H1 (cell line): ENCODE data around the gene LIPM. TPM values are rescaled to one million over a fixed set of nuclear protein-coding genes. Genes with fewer than 3 reads are reported as not detected.

Source experiments
- CTCF ChIA-PET: fragments of 300-600 bp; sonication (Branson Sonifier 250); formaldehyde crosslinking; loops from one replicate; lab custom pipeline; 2021; ENCODE audit not compliant: partially characterized antibody; lab: Charles Lee
- POLR2A ChIA-PET: fragments of 300-600 bp; sonication (Branson Sonifier 250); formaldehyde crosslinking; loops from one replicate; lab custom pipeline; 2021; ENCODE audit warnings: inconsistent platforms; ENCODE audit not compliant: partially characterized antibody; lab: Charles Lee
- DNase-seq, 2 experiments: peaks; one replicate each; pipeline versions ENCODE4 v3.0.0 to v3.0.0-alpha.2; 2010 to 2022; ENCODE audit warnings: low spot score in 2 of 2, low read depth in 1 of 2, mixed read lengths in 1 of 2
- FAIRE-seq: peaks from 2 replicates; lab custom pipeline; 2011; peaks lifted over from hg19 to GRCh38; lab: Jason Lieb, UNC
- H2AFZ ChIP-seq: 2 replicates; pipeline ENCODE4 v1.8.1; 2012; ENCODE audit warnings: low read length, inconsistent platforms
- H2AK5ac ChIP-seq: 2 replicates; pipeline ENCODE4 v1.6.1; 2013; ENCODE audit warnings: low read depth, low read length
- H2BK120ac ChIP-seq: replicated peaks from 2 replicates; pipeline ENCODE3; 2013; ENCODE audit warnings: low read depth, low read length, inconsistent platforms
- H2BK12ac ChIP-seq: 2 replicates; pipeline ENCODE4 v1.6.1; 2013; ENCODE audit warnings: low read depth, low read length
- H2BK15ac ChIP-seq: 2 replicates; pipeline ENCODE4 v1.6.1; 2013; ENCODE audit warnings: low read length
- H2BK20ac ChIP-seq: 2 replicates; pipeline ENCODE4 v1.6.1; 2013; ENCODE audit warnings: low read length
- H2BK5ac ChIP-seq: 2 replicates; pipeline ENCODE4 v1.6.1; 2013; ENCODE audit warnings: low read depth, low read length
- H3K14ac ChIP-seq: 2 replicates; pipeline ENCODE4 v1.6.1; 2013; ENCODE audit warnings: inconsistent platforms; ENCODE audit not compliant: insufficient read length
- H3K18ac ChIP-seq: 2 replicates; pipeline ENCODE4 v1.6.1; 2013; ENCODE audit warnings: low read length; ENCODE audit errors: extremely low read depth
- H3K23ac ChIP-seq: 2 replicates; pipeline ENCODE4 v1.6.1; 2013; ENCODE audit warnings: inconsistent platforms; ENCODE audit not compliant: insufficient read length
- H3K23me2 ChIP-seq: 2 replicates; pipeline ENCODE4 v1.6.1; 2013; ENCODE audit warnings: low read depth, low read length
- H3K27ac ChIP-seq: 2 replicates; pipeline ENCODE4 v1.6.1; 2011; ENCODE audit warnings: low read depth, low read length, inconsistent platforms
- H3K27me3 ChIP-seq, 4 experiments: replicated peaks in 1 of 4; 1 replicate in 1 of 4; 2 replicates in 3 of 4; pipeline versions ENCODE4 v1.6.1 to v1.8.1; 2011 to 2013; ENCODE audit warnings: low read length in 3 of 4, mild to moderate bottlenecking in 3 of 4, inconsistent platforms in 2 of 4, mixed read lengths in 2 of 4, moderate library complexity in 1 of 4; ENCODE audit not compliant: control insufficient read depth in 3 of 4, insufficient read depth in 3 of 4; ENCODE audit errors: extremely low read depth in 1 of 4
- H3K36me3 ChIP-seq, 4 experiments: 2 replicates each; pipeline versions ENCODE4 v1.6.1 to v1.8.1; 2011 to 2013; ENCODE audit warnings: mild to moderate bottlenecking in 4 of 4, low read length in 3 of 4, moderate library complexity in 2 of 4, control low read depth in 1 of 4, inconsistent platforms in 1 of 4; ENCODE audit not compliant: insufficient read depth in 4 of 4, control insufficient read depth in 2 of 4
- H3K4ac ChIP-seq: replicated peaks from 2 replicates; pipeline ENCODE3; 2013; ENCODE audit warnings: low read length, low read depth, mixed read lengths, inconsistent platforms; ENCODE audit not compliant: insufficient read length
- H3K4me1 ChIP-seq, 4 experiments: replicated peaks in 1 of 4; 1 replicate in 1 of 4; 2 replicates in 3 of 4; pipeline versions ENCODE4 v1.6.1 to v1.8.1; 2011 to 2013; ENCODE audit warnings: low read length in 3 of 4, inconsistent platforms in 2 of 4, mixed read lengths in 1 of 4; ENCODE audit not compliant: insufficient read depth in 4 of 4, control insufficient read depth in 3 of 4
- H3K4me2 ChIP-seq, 2 experiments: 2 replicates each; pipeline versions ENCODE4 v1.6.1 to v1.8.1; 2011 to 2013; ENCODE audit warnings: low read depth in 2 of 2, low read length in 2 of 2, control low read depth in 1 of 2, inconsistent platforms in 1 of 2, mild to moderate bottlenecking in 1 of 2; ENCODE audit not compliant: insufficient read depth in 1 of 2
- H3K4me3 ChIP-seq, 4 experiments: fragments of 200-600, 300-600 bp in 1 of 4; sonication (generic), shearing (Covaris generic), sonication (Bioruptor Twin) in 1 of 4; 2 replicates each; pipeline versions ENCODE4 v1.5.1 to v1.8.1; 2011 to 2016; ENCODE audit warnings: low read length in 4 of 4, low read depth in 3 of 4, control low read depth in 2 of 4, inconsistent platforms in 2 of 4, mild to moderate bottlenecking in 2 of 4, mixed read lengths in 1 of 4, moderate library complexity in 1 of 4; ENCODE audit not compliant: insufficient read depth in 2 of 4; ENCODE audit errors: extremely low read depth in 1 of 4
- H3K56ac ChIP-seq: replicated peaks from 2 replicates; pipeline ENCODE3; 2013; ENCODE audit warnings: low read depth, mild to moderate bottlenecking, mixed read lengths, low read length, inconsistent platforms; ENCODE audit not compliant: insufficient read length
- H3K79me1 ChIP-seq: 2 replicates; pipeline ENCODE4 v1.6.1; 2013; ENCODE audit warnings: low read depth, low read length, control low read depth
- H3K79me2 ChIP-seq, 2 experiments: 2 replicates each; pipeline versions ENCODE4 v1.6.1 to v1.8.1; 2012 to 2013; ENCODE audit warnings: low read length in 2 of 2, mild to moderate bottlenecking in 2 of 2, inconsistent platforms in 1 of 2; ENCODE audit not compliant: insufficient read depth in 2 of 2, control insufficient read depth in 1 of 2
- H3K9ac ChIP-seq, 4 experiments: replicated peaks in 1 of 4; 1 replicate in 1 of 4; 2 replicates in 3 of 4; pipeline versions ENCODE4 v1.6.1 to v1.8.1; 2011 to 2013; ENCODE audit warnings: low read depth in 3 of 4, low read length in 3 of 4, control low read depth in 2 of 4, mild to moderate bottlenecking in 2 of 4, moderate library complexity in 2 of 4, inconsistent platforms in 1 of 4; ENCODE audit errors: extremely low read depth in 1 of 4
- H3K9me3 ChIP-seq, 2 experiments: 2 replicates each; pipeline versions ENCODE4 v1.6.1 to v1.8.1; 2012 to 2013; ENCODE audit warnings: mild to moderate bottlenecking in 2 of 2, moderate library complexity in 2 of 2, control low read depth in 1 of 2, inconsistent platforms in 1 of 2, low read depth in 1 of 2, low read length in 1 of 2, mixed read lengths in 1 of 2; ENCODE audit not compliant: insufficient read depth in 2 of 2
- H4K20me1 ChIP-seq, 2 experiments: replicated peaks in 1 of 2; 2 replicates each; pipeline versions ENCODE3 to v1.8.1; 2011 to 2013; ENCODE audit warnings: inconsistent platforms in 2 of 2, low read length in 2 of 2, mild to moderate bottlenecking in 1 of 2; ENCODE audit not compliant: insufficient read depth in 2 of 2, control insufficient read depth in 1 of 2
- H4K5ac ChIP-seq: 2 replicates; pipeline ENCODE4 v1.6.1; 2013; ENCODE audit warnings: low read length, low read depth, mixed read lengths, inconsistent platforms; ENCODE audit not compliant: insufficient read length
- H4K8ac ChIP-seq: 2 replicates; pipeline ENCODE4 v1.8.0; 2013; ENCODE audit warnings: mild to moderate bottlenecking, moderate library complexity, low read length, inconsistent platforms; ENCODE audit not compliant: insufficient read depth; ENCODE audit errors: extremely low read depth
- H4K91ac ChIP-seq: replicated peaks from 2 replicates; pipeline ENCODE3; 2013; ENCODE audit warnings: low read length, mixed read lengths, inconsistent platforms; ENCODE audit not compliant: insufficient read length
- BCL11A ChIP-seq, 2 experiments: IDR thresholded peaks; one replicate each; pipeline ENCODE4 v1.6.1; 2011; ENCODE audit warnings: low read depth in 2 of 2, low read length in 2 of 2, mild to moderate bottlenecking in 2 of 2
- CBX8 ChIP-seq: fragments of 300-800, 300-1000 bp; sonication (generic); IDR thresholded peaks from 2 replicates; pipeline ENCODE4 v1.7.1; 2016; ENCODE audit warnings: low read depth, low read length, borderline replicate concordance
- MAFK ChIP-seq: IDR thresholded peaks from 2 replicates; pipeline ENCODE4 v1.6.1; 2012; ENCODE audit warnings: low read depth, mild to moderate bottlenecking, improper control_type of control experiment, low read length
- POLR2A ChIP-seq, 2 experiments: IDR thresholded peaks; 1 replicate in 1 of 2; 2 replicates in 1 of 2; pipeline ENCODE4 v1.6.1; 2011; ENCODE audit warnings: low read depth in 2 of 2, low read length in 2 of 2, mild to moderate bottlenecking in 2 of 2; ENCODE audit errors: control extremely low read depth in 1 of 2
- RAD21 ChIP-seq, 2 experiments: IDR thresholded peaks in 1 of 2; conservative IDR thresholded peaks in 1 of 2; 2 replicates each; pipeline ENCODE4 v1.6.1; 2011; ENCODE audit warnings: low read depth in 2 of 2, low read length in 2 of 2, improper control_type of control experiment in 1 of 2, inconsistent platforms in 1 of 2, mild to moderate bottlenecking in 1 of 2, moderate library complexity in 1 of 2
- SAP30 ChIP-seq: fragments of 300-600 bp; sonication (generic); IDR thresholded peaks from 2 replicates; pipeline ENCODE4 v1.7.1; 2012; ENCODE audit warnings: low read length, moderate library complexity, mild to moderate bottlenecking, inconsistent platforms; ENCODE audit not compliant: insufficient read depth, insufficient replicate concordance
- SIX5 ChIP-seq: IDR thresholded peaks from 2 replicates; pipeline ENCODE4 v1.6.1; 2011; ENCODE audit warnings: mild to moderate bottlenecking, low read depth, low read length
- TCF12 ChIP-seq: IDR thresholded peaks from 2 replicates; pipeline ENCODE4 v1.6.1; 2011; ENCODE audit warnings: low read depth, mild to moderate bottlenecking, low read length
- TEAD4 ChIP-seq: IDR thresholded peaks from 2 replicates; pipeline ENCODE4 v1.6.1; 2012; ENCODE audit warnings: low read depth, low read length, inconsistent platforms, mixed read lengths
- WGBS, 2 experiments: shearing (Covaris generic) in 1 of 2; methylation state at CpG; one replicate each; pipeline versions ENCODE4 v1.1.6 to v1.1.7; 2013 to 2015; ENCODE audit warnings: low lambda C conversion rate in 2 of 2, mixed read lengths in 2 of 2, inconsistent platforms in 1 of 2, low coverage in 1 of 2, missing lambda C conversion rate in 1 of 2; ENCODE audit not compliant: insufficient replicate concordance in 2 of 2, insufficient coverage in 1 of 2, insufficient read length in 1 of 2; ENCODE audit errors: extremely low coverage in 1 of 2, missing lambda C conversion rate in 1 of 2; 5-methylcytosine and 5-hydroxymethylcytosine counted together
- polyA plus RNA-seq, 7 experiments: library from polyadenylated mRNA; depleted of rRNA in 3 of 7; stranded (reverse) in 5 of 7; unstranded in 2 of 7; fragments of >200 nt in 5 of 7; fragments of 200-250 nt in 2 of 7; gene quantifications; 1 replicate in 5 of 7; 2 replicates in 1 of 7; 4 replicates in 1 of 7; pipeline versions ENCODE4 v1.2.1 to v1.2.3, GENCODE V29; 2011 to 2013; ENCODE audit warnings: missing spikeins in 2 of 7, mixed read lengths in 2 of 7
- total RNA-seq: library from RNA; stranded (reverse); fragmentation: NEBNext Ultra II Directional; extraction: Animal tissue kit (Norgen Biotek cat#: 25700); gene quantifications from 2 replicates; pipeline ENCODE4 v1.2.1, GENCODE V29; 2021
- TF ChIP-seq, protein P1 (sequence below), 3 experiments: IDR thresholded peaks; 1 replicate in 2 of 3; 2 replicates in 1 of 3; pipeline versions ENCODE4 v1.5.1 to v1.6.1; 2011; ENCODE audit warnings: low read length in 3 of 3, mild to moderate bottlenecking in 3 of 3, inconsistent platforms in 2 of 3, low read depth in 1 of 3, moderate library complexity in 1 of 3; ENCODE audit not compliant: insufficient read depth in 1 of 3; ENCODE audit errors: control extremely low read depth in 1 of 3

The LIPM gene
- total and polyA plus RNA-seq, 2 of the 8 experiments (the other 6 are each of a cell fraction or from before 2014, with no cell fraction given) = not detected

- no peak overlapping the region for H3K4me2 ChIP-seq
- H2AK5ac ChIP-seq = no peak overlapping the region
- H3K79me2 ChIP-seq = no peaks in the 10 kb centered on the region
- TF ChIP-seq SIX5 (no peak), RAD21 (IDR thresholded peaks at IDR 0.05 in 1 of 2, conservative IDR thresholded peaks at IDR 0.05 in 1 of 2; ENCODE audit: low read depth in 2 of 2, low read length in 2 of 2) (peak; percentile 66 to 69), MAFK (no peak), BCL11A (IDR thresholded peaks at IDR 0.05; ENCODE audit: low read depth in 2 of 2, low read length in 2 of 2) (no peak), POLR2A (IDR thresholded peaks at IDR 0.05; ENCODE audit: control extremely low read depth in 1 of 2, low read depth in 2 of 2, low read length in 2 of 2) (no peak), TCF12 (0 out of 2 replicates have a peak, but pooled peaks have one; percentile 14), TEAD4 (peak; percentile 50; the same call in 1 of the 2 replicates), CBX8 (no peak), SAP30 (no peak)
- TF ChIP-seq, protein P1, sequence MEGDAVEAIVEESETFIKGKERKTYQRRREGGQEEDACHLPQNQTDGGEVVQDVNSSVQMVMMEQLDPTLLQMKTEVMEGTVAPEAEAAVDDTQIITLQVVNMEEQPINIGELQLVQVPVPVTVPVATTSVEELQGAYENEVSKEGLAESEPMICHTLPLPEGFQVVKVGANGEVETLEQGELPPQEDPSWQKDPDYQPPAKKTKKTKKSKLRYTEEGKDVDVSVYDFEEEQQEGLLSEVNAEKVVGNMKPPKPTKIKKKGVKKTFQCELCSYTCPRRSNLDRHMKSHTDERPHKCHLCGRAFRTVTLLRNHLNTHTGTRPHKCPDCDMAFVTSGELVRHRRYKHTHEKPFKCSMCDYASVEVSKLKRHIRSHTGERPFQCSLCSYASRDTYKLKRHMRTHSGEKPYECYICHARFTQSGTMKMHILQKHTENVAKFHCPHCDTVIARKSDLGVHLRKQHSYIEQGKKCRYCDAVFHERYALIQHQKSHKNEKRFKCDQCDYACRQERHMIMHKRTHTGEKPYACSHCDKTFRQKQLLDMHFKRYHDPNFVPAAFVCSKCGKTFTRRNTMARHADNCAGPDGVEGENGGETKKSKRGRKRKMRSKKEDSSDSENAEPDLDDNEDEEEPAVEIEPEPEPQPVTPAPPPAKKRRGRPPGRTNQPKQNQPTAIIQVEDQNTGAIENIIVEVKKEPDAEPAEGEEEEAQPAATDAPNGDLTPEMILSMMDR (IDR thresholded peaks at IDR 0.05; ENCODE audit: control extremely low read depth in 1 of 3, insufficient read depth in 1 of 3, low read depth in 1 of 3, low read length in 3 of 3) = peak; percentile 31 to 73 (median 71)
- no peaks in the 10 kb centered on the region for H3K27me3 ChIP-seq
- CTCF ChIA-PET = interaction anchor here (0.5 to 5.4 kb wide), 44 partner anchors 8 to 1950 kb away, joined by 3 to 57 read pairs (median 4); partner anchors contain the start of genes CH25H, LIPM, LIPN and RNLS
- H3K27ac ChIP-seq = no peak overlapping the region
- no peaks in the 10 kb centered on the region for H4K20me1 ChIP-seq
- H3K9ac ChIP-seq = no peak overlapping the region
- H3K9me3 ChIP-seq = no peaks in the 10 kb centered on the region
- no peak overlapping the region for H2BK20ac ChIP-seq
- H3K56ac ChIP-seq = no peak overlapping the region
- no peak overlapping the region for H3K4me3 ChIP-seq
- H2BK120ac ChIP-seq = no peak overlapping the region
- no peak overlapping the region for H3K4ac ChIP-seq
- no peak overlapping the region for H2BK12ac ChIP-seq
- no peak overlapping the region for H2AFZ ChIP-seq
- H2BK5ac ChIP-seq = no peak overlapping the region
- H3K23ac ChIP-seq = no peak overlapping the region
- DNase-seq (no peak), FAIRE-seq (peak; percentile 85)
- H2BK15ac ChIP-seq = no peak overlapping the region
- no peak overlapping the region for H4K91ac ChIP-seq
- H3K23me2 ChIP-seq = no peaks in the 10 kb centered on the region
- POLR2A ChIA-PET = no interaction called here
- H3K4me1 ChIP-seq = no peaks in the 10 kb centered on the region
- no peak overlapping the region for H3K18ac ChIP-seq
- no peaks in the 10 kb centered on the region for H3K79me1 ChIP-seq
- no peaks in the 10 kb centered on the region for H3K36me3 ChIP-seq
- H3K14ac ChIP-seq = no peak overlapping the region
- H4K5ac ChIP-seq = no peak overlapping the region
- WGBS, 2 experiments = 32% methylated on average over 5 of the region's 5 CpGs; no CpG with 5 or more reads in 1 of the 2 experiments
- no peak overlapping the region for H4K8ac ChIP-seq
Observed at GRCh38 chr10:88810196-88810961, 7.8 kb downstream of the LIPM start.
